Measurements from ENCODE around the gene ZNF215.

GRCh38 chr11:6995703-6996102 is 69.5 kb downstream of the ZNF215 start:
- TF ChIP-seq CEBPB (IDR thresholded peaks at IDR 0.05; ENCODE audit: borderline replicate concordance, low read depth, low read length) (no peak), SMAD1 (CRISPR knock-in tag; IDR thresholded peaks at IDR 0.05; ENCODE audit: borderline replicate concordance, low read depth) (no peak), NKX3-1 (CRISPR knock-in tag; IDR thresholded peaks at IDR 0.05) (no peak), PRDM15 (CRISPR knock-in tag; IDR thresholded peaks at IDR 0.05) (no peak), ZHX2 (IDR thresholded peaks at IDR 0.05; ENCODE audit: low read depth) (no peak), ZHX2 (CRISPR knock-in tag; IDR thresholded peaks at IDR 0.05; ENCODE audit: borderline replicate concordance) (no peak), POLR2A (IDR thresholded peaks at IDR 0.05; ENCODE audit: insufficient read depth in 1 of 2, low read depth in 2 of 2, low read length in 2 of 2) (no peak), ZNF331 (CRISPR knock-in tag; IDR thresholded peaks at IDR 0.05) (no peak)

Data from HepG2 (cell line).